ENCODE results near the gene SLC25A42.
"Not testable (repeated sequence)": the region's sequence is repeated elsewhere in the genome, so short reads cannot be mapped to it uniquely, and the experiment has no call there.

DNA sequence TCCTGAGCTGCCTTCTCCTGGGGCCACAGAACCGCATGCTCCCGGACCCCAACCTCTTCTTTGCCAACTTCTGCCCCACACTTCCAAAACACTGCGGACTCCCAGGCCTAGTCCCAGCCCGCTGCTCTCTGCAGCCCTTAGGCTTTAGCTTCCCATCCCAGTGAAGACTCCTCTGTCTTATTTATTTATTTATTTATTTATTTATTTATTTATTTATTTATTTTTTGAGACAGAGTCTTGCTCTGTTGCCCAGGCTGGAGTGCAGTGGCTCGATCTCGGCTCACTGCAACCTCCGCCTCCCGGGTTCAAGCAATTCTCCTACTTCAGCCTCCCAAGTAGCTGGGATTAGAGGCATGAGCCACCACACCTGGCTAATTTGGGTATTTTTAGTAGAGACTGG is 84.7 kb downstream of the SLC25A42 start:
- TF ChIP-seq POLR2A (IDR thresholded peaks at IDR 0.05) = not testable (repeated sequence)
- TF ChIP-seq, protein P1, sequence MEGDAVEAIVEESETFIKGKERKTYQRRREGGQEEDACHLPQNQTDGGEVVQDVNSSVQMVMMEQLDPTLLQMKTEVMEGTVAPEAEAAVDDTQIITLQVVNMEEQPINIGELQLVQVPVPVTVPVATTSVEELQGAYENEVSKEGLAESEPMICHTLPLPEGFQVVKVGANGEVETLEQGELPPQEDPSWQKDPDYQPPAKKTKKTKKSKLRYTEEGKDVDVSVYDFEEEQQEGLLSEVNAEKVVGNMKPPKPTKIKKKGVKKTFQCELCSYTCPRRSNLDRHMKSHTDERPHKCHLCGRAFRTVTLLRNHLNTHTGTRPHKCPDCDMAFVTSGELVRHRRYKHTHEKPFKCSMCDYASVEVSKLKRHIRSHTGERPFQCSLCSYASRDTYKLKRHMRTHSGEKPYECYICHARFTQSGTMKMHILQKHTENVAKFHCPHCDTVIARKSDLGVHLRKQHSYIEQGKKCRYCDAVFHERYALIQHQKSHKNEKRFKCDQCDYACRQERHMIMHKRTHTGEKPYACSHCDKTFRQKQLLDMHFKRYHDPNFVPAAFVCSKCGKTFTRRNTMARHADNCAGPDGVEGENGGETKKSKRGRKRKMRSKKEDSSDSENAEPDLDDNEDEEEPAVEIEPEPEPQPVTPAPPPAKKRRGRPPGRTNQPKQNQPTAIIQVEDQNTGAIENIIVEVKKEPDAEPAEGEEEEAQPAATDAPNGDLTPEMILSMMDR (IDR thresholded peaks at IDR 0.05 in 4 of 5, conservative IDR thresholded peaks at IDR 0.05 in 1 of 5) = not testable (repeated sequence)
